Measurements from ENCODE around the gene TOMM34.

The TOMM34 gene

GRCh38 chr20:44960103-44960852 is at the start of gene TOMM34:
TOMM34 (minus strand) TSS chr20:44960397; CDS start chr20:44960333, 64 bp downstream.
- DNase-seq (ENCODE audit: low read depth) = peak; percentile 95

GRCh38 chr20:45008521-45009049 is 48.4 kb upstream of the TOMM34 start:
- DNase-seq (ENCODE audit: low read depth) = no peak

GRCh38 chr20:44997668-44998067 is 37.5 kb upstream of the TOMM34 start:
- no peak for DNase-seq (ENCODE audit: low read depth)

GRCh38 chr20:44997171-44997570 is 37.0 kb upstream of the TOMM34 start:
- DNase-seq (ENCODE audit: low read depth) = no peak

- DNase-seq (ENCODE audit: low read depth) = no peak
These were observed 33.1 kb upstream of the TOMM34 start for GRCh38 chr20:44993343-44993742.

GRCh38 chr20:44990957-44991356 is 30.8 kb upstream of the TOMM34 start:
- DNase-seq (ENCODE audit: low read depth) = no peak

- DNase-seq (ENCODE audit: low read depth) = peak; percentile 36
These were observed 30.2 kb upstream of the TOMM34 start for GRCh38 chr20:44990425-44990824.

GRCh38 chr20:44988631-44989171 is 28.5 kb upstream of the TOMM34 start:
- DNase-seq (ENCODE audit: low read depth) = no peak

GRCh38 chr20:44983093-44983674 is 23.0 kb upstream of the TOMM34 start:
- no peak for DNase-seq (ENCODE audit: low read depth)

- no peak for DNase-seq (ENCODE audit: low read depth)
These were observed 21.7 kb upstream of the TOMM34 start for GRCh38 chr20:44981736-44982406.

- peak; percentile 42 for DNase-seq (ENCODE audit: low read depth)
These were observed 19.0 kb upstream of the TOMM34 start for GRCh38 chr20:44979090-44979621.

- DNase-seq (ENCODE audit: low read depth) = no peak
These were observed 16.5 kb upstream of the TOMM34 start for GRCh38 chr20:44976698-44977097.

GRCh38 chr20:44973053-44973452 is 12.9 kb upstream of the TOMM34 start:
- DNase-seq (ENCODE audit: low read depth) = no peak

GRCh38 chr20:44970243-44970757 is 10.1 kb upstream of the TOMM34 start:
- no peak for DNase-seq (ENCODE audit: low read depth)

- no peak for DNase-seq (ENCODE audit: low read depth)
These were observed 9.2 kb upstream of the TOMM34 start for GRCh38 chr20:44969300-44969894.

- peak; percentile 19 for DNase-seq (ENCODE audit: low read depth)
These were observed 7.1 kb upstream of the TOMM34 start for GRCh38 chr20:44967207-44967807.

- DNase-seq (ENCODE audit: low read depth) = peak; percentile 94
These were observed 6.1 kb upstream of the TOMM34 start, which contains the start of gene STK4 for GRCh38 chr20:44966030-44966961. STK4 (plus strand) TSS chr20:44966512; CDS start chr20:44966569, 57 bp downstream.

GRCh38 chr20:44965651-44966029 is 5.4 kb upstream of the TOMM34 start:
- DNase-seq (ENCODE audit: low read depth) = no peak

GRCh38 chr20:44963325-44964215 is 3.4 kb upstream of the TOMM34 start:
- DNase-seq (ENCODE audit: low read depth) = no peak
